ENCODE data around the gene REG1A. TPM values are rescaled to one million over a fixed set of nuclear protein-coding genes. Genes with fewer than 3 reads are reported as not detected.

Gene REG1A, protein sequence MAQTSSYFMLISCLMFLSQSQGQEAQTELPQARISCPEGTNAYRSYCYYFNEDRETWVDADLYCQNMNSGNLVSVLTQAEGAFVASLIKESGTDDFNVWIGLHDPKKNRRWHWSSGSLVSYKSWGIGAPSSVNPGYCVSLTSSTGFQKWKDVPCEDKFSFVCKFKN
- total RNA-seq (2014; rRNA removed; shearing (Covaris generic); ENCODE audit: low replicate concordance), result not detected in 2 replicates

DNA sequence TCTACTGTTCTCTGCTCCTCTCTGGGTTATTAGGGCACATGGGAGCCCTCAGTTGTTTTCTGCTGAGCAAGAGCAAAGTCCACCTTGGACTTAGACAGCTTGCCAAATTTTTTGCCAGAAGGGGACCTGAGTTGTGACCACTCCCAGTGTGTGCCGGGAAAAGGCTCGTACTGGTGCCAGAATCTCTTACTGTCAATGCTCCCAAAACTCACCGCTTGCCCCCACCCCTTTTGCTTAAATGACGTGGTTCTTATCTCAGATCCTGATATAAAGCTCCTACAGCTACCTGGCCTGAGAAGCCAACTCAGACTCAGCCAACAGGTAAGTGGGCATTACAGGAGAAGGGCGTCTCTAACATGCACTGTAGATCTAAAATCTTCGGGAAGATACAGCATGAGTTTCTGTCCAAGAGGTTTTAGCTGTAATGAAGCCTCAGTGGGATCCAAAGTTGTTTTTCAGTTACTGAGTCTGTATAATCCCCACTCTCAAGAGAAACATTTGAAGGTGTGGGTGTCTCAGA is at the start of gene REG1A:
TSS of gene REG1A (plus strand) at position 295 of the 520 bp plus-strand sequence. CDS start 374 bp downstream, outside the sequence.
- H3K27me3 ChIP-seq, result no peaks in the 10 kb centered on the region
- H3K9me3 ChIP-seq, result no peaks in the 10 kb centered on the region
- no peak within 1 kb of the TSS for H3K4me3 ChIP-seq
- no peak for DNase-seq
- H3K36me3 ChIP-seq, result no peaks in the 10 kb centered on the region

DNA sequence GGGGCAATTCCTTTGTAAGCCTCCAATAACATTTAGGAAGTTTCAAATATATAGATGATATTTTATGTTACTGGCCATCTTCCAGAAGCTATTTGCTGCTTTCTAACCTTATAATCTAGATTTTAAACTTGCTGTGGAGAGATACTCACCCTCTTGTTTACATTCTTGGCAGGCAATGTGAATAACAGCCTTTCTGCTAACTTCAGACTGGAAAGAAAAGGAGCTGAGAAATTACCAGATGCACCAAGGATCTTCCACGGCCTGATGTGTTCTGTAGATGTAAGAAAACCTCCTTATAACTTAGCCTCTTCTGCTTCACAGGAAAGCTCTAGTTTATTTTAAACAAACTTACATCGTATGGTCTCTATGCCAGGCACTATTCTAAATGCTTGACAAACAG is 49.2 kb upstream of the REG1A start:
- no peaks in the 10 kb centered on the region for H3K9me3 ChIP-seq
- H3K36me3 ChIP-seq, result no peaks in the 10 kb centered on the region

DNA sequence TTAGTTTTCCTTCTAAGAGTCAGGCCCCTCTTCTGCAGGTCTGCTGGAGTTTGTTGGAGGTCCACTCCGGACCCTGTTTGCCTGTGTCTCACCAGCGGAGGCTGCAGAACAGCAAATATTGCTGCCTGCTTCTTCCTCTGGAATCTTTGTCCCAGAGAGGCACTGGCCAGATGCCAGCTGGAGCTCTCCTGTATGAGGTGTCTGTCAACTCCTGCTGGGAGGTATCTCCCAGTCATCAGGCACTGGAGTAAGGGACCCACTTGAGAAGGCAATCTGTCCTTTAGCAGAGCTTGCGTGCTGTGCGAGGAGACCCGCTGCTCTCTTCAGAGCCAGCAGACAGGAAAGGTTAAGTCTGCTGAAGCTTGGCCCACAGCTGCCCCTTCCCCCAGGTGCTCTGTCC is 37.3 kb upstream of the REG1A start:
- DNase-seq, result no peak
- H3K36me3 ChIP-seq, result no peaks in the 10 kb centered on the region
- no peaks in the 10 kb centered on the region for H3K9me3 ChIP-seq
- no peak overlapping the region for H3K4me3 ChIP-seq
- no peaks in the 10 kb centered on the region for H3K27me3 ChIP-seq

More for the DNA sequence above, 49.2 kb upstream of the REG1A start:
- H3K4me3 ChIP-seq, result no peak overlapping the region
- no peaks in the 10 kb centered on the region for H3K27me3 ChIP-seq
- no peak for DNase-seq

DNA sequence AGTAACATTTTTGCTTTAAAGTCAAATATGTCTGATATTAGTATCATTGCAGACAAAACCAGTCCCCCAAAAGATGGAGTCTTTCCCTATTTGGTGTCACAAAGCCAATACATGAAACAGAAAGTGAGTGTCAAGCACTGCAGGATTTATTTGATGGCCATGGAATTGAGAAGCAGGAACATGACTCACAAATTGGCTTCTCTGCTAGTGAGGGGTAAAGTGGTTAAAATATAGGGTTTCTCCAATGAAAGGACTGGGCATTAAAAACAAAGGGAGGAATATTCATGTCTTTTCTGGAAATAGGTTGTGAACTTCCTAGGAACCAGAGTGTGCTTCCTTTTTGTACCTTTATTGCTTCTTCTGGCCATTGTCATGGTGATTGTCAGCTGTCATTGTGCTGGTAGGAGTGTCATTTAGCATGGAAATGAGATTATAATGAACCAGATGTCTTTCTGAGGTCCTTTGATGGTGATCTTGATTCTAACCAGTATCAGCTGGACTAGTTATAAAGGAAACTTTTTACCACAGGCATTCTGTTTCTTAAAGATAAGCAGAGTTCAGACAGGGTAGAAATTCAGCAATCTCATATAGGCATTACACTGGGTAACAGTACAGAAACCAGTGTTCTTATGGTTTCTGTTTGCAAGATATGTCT is 36.6 kb upstream of the REG1A start:
- no peak for DNase-seq
- Histone ChIP-seq H3K4me3 (no peak overlapping the region), H3K27me3 (no peaks in the 10 kb centered on the region), H3K9me3 (no peaks in the 10 kb centered on the region), H3K36me3 (no peaks in the 10 kb centered on the region)

DNA sequence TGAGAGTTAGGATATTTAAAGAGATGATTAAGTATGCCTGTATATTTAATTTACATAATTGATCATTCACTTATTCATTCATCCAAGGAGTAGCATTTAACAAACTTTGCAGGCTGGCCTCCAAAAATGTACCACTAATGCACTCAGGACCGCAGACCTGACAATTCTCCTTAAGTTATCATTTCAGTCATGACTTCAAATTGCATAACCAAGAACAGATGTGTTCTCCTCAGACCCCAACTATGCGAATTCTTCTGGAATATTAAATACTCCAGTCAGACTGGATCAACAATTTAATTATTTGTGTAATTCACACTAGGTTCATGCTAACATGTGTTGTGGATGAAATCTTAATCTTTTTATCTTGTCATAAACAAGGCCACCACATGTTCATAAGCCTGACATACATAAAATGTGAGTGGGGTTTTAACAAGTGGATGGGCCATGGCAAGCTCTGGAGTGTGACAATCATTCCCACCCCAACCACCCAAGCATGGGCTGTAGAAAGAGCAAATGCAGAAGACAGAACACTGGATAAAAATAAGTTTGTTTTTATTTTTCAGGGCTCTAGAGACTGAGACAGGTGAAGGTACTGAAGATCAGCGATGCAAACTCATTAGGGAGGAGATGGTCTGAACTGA is 35.7 kb upstream of the REG1A start:
- no peaks in the 10 kb centered on the region for H3K9me3 ChIP-seq
- no peak overlapping the region for H3K4me3 ChIP-seq
- no peak for DNase-seq
- H3K27me3 ChIP-seq, result no peaks in the 10 kb centered on the region
- no peaks in the 10 kb centered on the region for H3K36me3 ChIP-seq

DNA sequence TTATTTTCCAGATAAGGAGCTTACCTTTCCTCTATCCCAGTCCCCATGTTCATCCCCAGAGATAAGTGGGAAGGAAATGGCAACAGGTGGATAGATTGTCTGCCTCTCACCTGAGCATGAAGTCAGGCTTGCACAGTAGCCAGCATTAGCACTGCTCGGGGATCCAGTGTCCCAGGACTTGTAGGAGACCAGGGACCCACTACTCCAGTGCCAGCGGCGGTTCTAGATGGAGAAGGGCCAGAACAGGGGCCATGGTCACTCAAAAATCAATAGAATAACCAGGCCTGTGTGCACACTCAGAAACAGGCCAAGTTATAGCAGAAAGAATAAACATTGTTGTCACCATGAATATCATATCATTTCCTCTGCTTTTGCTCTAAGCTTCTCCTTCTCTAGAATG is 34.9 kb upstream of the REG1A start:
- H3K4me3 ChIP-seq, result no peak overlapping the region
- DNase-seq, result no peak
- no peaks in the 10 kb centered on the region for H3K27me3 ChIP-seq
- H3K9me3 ChIP-seq, result no peaks in the 10 kb centered on the region
- no peaks in the 10 kb centered on the region for H3K36me3 ChIP-seq

DNA sequence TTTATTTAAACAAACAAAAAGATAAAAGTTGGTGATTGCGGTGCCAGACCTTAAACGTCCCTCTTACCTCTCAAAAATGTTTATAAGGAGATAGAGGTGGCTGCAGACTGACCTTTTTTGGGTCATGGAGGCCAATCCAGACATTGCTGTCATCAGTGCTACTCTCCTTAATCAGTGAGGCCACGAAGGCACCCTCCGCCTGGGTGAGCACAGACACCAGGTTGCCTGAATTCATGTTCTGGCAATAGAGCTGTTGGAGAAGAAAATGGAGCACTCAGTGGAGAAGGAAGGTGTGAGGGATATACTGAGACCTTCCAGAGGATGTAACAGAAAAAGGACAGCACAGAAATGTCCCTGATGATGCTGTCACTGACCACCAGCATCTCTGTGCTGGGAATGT is 34.0 kb upstream of the REG1A start:
- DNase-seq, result no peak
- Histone ChIP-seq H3K9me3 (no peaks in the 10 kb centered on the region), H3K27me3 (no peaks in the 10 kb centered on the region), H3K36me3 (no peaks in the 10 kb centered on the region), H3K4me3 (no peak overlapping the region)

DNA sequence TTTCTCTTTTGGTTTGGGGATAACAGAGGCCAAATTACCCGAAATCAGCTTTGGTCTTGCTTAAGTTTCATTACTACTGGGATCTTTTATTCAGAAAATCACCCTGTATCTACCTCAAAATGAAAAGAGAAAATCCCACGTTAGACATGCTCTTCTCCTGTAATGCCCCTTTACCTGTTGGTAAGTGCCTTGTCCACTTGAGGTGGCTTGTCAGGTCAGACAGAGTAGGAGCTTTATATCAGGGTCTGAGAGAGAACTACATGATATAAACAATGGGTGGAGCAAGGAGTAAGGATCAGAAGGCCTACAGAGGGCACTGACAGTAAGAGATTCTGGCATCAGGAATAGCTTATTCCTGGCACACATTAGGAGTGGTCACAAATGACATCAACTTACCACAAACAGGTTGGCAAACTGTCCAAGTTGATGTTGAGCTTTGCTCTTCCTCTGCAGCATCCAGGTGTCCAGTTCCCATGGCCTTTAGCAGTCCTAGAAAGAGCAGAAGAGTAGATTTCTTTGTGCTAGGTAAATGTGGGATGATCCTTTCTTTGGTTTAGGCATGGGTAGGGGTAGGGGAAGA is 32.4 kb upstream of the REG1A start, which contains the start of gene REG1B:
TSS of gene REG1B (minus strand) at position 209 of the 580 bp plus-strand sequence. CDS start 381 bp downstream, outside the sequence.
- Histone ChIP-seq H3K36me3 (no peaks in the 10 kb centered on the region), H3K27me3 (no peaks in the 10 kb centered on the region), H3K4me3 (no peak within 1 kb of the TSS), H3K9me3 (no peaks in the 10 kb centered on the region)
- DNase-seq, result no peak

DNA sequence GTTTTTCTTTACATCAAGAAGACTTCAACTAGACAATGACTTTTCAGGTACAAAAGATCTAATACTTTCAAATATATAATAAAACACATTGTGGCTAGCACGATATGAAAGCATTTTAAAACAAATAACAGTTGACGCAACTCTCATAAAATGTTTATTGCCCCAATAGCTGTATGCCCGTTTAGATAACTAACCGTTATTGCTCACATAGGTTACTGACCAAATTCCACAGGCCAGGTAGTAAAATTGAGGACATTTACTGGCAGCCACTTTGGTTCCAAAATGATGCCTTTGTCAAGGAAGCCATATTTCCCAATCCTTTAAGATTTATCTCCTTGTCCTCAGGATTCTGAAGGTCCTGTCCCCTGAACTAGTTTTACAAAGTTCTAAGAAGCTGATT is 29.6 kb upstream of the REG1A start:
- DNase-seq, result no peak
- Histone ChIP-seq H3K9me3 (no peaks in the 10 kb centered on the region), H3K27me3 (no peaks in the 10 kb centered on the region), H3K4me3 (no peak overlapping the region), H3K36me3 (no peaks in the 10 kb centered on the region)

DNA sequence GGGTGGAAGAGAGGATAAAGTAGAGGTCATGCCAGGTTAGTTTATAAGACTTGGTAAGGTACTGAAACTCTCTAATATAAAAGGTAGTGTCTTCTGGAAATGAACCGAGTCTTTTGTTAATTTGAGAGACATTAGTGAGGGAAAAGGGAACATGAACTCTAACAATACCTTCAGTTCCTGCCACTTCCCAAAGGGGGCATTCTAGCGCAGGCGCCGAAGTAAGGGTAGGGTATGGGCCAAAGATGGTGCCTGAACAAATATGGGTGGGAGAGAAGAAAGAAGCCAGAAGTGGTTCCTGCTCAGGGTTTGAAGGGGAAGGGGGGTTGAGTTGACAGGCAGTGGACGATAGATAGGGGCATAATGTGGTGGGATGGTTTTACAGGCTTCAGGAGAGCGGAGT is 22.4 kb upstream of the REG1A start:
- Histone ChIP-seq H3K36me3 (no peaks in the 10 kb centered on the region), H3K9me3 (no peaks in the 10 kb centered on the region), H3K27me3 (no peaks in the 10 kb centered on the region), H3K4me3 (no peak overlapping the region)
- DNase-seq, result no peak

DNA sequence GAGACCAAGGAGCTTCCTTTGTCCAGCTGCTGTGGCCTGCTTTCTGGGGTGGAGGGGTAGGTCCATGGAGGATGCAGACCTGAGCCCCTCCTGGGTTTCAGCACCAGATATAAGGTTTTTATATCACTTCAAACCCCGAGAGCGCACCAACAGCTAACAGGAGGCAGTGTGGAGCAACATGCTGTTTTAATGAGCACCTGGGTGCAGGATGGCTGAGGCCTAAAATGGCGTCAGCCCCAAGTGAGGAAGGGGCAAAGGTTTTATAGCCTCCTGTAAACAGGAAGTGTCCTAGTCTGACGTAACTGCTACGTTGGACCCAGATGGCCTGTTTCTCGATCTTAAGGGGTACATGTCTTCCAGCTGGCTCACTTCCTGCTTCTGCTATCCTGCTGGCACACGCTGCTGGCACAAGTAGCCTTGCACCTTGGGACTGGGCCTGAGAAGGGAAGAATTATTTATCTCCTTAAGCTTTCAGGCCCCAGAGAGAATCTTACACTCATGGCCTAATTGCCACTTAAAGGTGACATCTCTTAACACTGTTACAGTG is 21.1 kb upstream of the REG1A start:
- Histone ChIP-seq H3K27me3 (no peaks in the 10 kb centered on the region), H3K4me3 (no peak overlapping the region), H3K36me3 (no peaks in the 10 kb centered on the region), H3K9me3 (no peaks in the 10 kb centered on the region)
- no peak for DNase-seq

DNA sequence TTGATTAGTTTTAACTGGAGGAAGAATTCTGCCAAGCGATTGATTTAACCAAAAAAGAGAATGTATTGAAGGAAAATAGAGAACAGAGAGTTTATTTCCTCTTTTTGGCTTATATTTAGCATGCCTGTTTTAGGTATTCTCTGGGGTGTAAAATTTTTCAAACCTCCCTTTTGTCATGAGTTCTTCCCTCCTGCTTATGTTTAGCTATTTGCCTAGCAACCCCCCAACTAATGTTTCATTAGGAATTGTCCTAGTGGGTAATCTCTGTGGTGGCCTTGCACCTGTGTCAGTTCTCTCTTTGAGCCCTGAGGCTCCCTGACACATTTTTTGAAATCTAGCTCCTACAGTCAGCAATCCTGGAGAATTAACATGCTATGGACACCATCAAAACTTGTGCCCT is 20.0 kb upstream of the REG1A start:
- no peaks in the 10 kb centered on the region for H3K9me3 ChIP-seq
- H3K27me3 ChIP-seq, result no peaks in the 10 kb centered on the region
- H3K36me3 ChIP-seq, result no peaks in the 10 kb centered on the region
- no peak for DNase-seq
- H3K4me3 ChIP-seq, result no peak overlapping the region

DNA sequence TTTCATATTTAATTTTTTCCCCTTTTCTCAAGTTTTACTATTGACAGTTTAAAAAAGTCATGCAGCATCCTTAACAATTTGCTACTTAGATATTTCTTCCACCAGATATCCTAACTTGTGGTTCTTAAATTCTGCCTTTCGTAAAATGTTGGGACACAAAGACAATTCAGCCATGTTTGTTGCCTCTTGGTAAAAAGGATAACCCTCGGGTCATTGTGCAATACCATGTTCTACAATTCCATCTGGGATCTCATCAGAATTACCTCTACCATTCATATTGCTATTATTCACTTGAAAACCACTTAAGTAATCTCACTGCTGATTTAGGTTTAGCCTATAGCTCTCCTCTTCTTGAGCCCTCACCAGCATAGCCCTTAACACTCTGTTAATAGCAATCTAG is 19.3 kb upstream of the REG1A start:
- Histone ChIP-seq H3K27me3 (no peaks in the 10 kb centered on the region), H3K9me3 (no peaks in the 10 kb centered on the region), H3K4me3 (no peak overlapping the region), H3K36me3 (no peaks in the 10 kb centered on the region)
- no peak for DNase-seq

DNA sequence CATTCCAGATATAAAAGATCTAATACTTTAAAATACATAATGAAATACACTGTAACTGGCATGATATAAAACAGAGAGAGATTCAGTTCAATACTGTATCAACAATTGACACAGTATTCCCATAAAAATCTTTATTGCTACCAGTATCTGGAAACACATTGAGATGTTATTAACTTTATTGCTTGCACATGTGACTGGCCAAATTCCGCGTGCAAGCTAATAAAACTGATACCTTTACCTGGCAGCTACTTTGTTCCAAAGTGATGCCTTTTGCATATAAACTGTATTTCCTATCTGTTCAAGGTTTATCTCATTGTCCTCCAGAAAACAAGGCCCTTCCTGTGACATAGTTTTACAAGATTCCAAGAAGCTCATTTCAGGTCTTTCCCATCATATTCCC is 17.1 kb upstream of the REG1A start:
- Histone ChIP-seq H3K27me3 (no peaks in the 10 kb centered on the region), H3K4me3 (no peak overlapping the region), H3K9me3 (no peaks in the 10 kb centered on the region), H3K36me3 (no peaks in the 10 kb centered on the region)
- DNase-seq, result no peak

DNA sequence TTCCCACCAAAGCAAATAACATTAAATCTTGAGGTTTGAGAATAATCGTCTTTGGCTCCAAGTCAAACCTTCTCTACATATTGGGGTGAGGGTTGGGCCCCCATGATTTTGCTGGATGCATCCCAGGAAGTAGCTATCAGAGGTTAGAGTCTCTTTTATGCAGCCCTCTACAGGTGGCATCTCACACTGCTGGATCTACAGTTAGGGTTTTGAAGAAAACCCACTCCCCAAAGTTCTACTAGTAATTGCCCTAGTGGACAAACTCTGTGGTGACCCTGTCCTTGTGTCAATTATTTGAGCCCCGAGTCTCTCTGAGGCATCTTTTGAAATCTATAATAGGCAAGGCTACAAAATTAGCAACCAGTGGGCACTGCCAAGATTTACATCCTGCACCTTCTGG is 15.0 kb upstream of the REG1A start:
- no peak overlapping the region for H3K4me3 ChIP-seq
- DNase-seq, result no peak

DNA sequence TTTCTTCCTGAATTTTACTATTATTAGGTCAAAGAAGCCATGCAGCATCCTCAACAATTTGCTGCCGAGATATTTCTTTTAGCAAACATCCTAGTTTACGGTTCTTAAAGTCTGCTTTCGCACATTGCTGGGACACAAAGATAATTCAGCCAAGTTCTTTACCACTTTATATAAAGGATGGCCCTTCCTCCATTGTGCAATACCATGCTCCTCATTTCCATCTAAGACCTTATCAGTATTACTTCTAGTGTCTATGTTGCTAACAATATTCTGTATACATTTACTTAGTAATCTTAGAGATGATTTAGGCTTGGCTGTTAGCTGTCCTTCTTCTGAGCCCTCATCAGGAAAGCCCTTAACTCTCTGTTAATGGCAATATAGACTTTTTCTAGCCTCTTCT is 8.0 kb upstream of the REG1A start:
- H3K9me3 ChIP-seq, result no peaks in the 10 kb centered on the region
- no peak overlapping the region for H3K4me3 ChIP-seq
- DNase-seq, result no peak
- no peaks in the 10 kb centered on the region for H3K27me3 ChIP-seq
- no peaks in the 10 kb centered on the region for H3K36me3 ChIP-seq

More for the DNA sequence above, 15.0 kb upstream of the REG1A start:
- no peaks in the 10 kb centered on the region for H3K27me3 ChIP-seq
- H3K36me3 ChIP-seq, result no peaks in the 10 kb centered on the region
- H3K9me3 ChIP-seq, result no peaks in the 10 kb centered on the region
